Activated CD8-positive, alpha-beta memory T cell treated with anti-CD3 and anti-CD28 coated beads for 1 hour (primary cell): ENCODE results near the gene MOB1A.

Experiments
- DNase-seq, 2 donors: peaks; one replicate each; pipeline ENCODE4 v3.0.0-alpha.2; 2020; ENCODE audit warnings: low read depth in 1 of 2; ENCODE audit errors: extremely low read depth in 1 of 2

Gene MOB1A

DNA sequence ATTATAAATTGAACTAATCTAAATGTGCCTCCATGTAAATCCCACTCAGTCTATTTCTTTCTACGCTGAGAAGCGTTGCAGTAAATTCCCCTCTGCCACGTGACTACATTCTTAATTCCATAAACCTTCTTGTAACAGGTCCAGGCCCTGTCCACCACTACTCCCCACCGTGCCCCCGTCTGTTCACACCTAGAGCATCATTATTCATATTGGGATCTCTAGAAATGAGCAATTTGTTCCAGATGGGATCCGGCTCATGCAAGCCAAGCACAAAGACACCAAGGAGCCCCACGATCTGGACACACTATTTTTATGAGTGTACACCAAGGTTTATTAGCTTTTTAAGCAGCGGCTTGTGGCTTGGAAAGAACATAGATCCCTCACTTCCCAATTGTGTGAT lies 69.1 kb downstream of the MOB1A start:
- no peak for DNase-seq

DNA sequence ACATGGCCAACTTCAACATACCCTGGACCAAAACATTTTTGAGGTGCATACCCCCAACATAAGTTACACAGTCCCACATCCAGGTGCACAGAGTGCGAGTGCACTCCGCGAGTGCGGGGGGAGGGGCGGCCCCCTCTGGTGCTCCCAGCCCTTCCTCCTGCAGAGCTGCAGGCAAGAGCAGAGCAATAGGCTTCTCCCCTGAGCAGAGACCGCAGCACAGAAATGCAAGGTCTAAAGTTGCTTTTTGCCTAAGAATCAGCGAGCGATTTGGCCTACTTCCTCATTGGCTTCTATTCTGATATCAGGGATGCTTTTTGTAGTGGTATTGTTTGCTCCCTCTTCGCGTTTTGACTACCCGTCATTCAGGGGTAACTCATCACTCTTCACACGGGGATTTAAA lies 71.6 kb downstream of the MOB1A start:
- DNase-seq = no peak

- no peak for DNase-seq
These were observed 73.3 kb downstream of the MOB1A start for GRCh38 chr2:74105413-74105812.

- no peak for DNase-seq
These were observed 73.8 kb downstream of the MOB1A start for GRCh38 chr2:74104839-74105238.

- no peak for DNase-seq
These were observed 74.9 kb downstream of the MOB1A start for GRCh38 chr2:74103763-74104162.
